GM18511 (cell line): Measurements from ENCODE around the gene GPD1.

Experiments used
- ATAC-seq: cut with Tn5 transposase; IDR thresholded peaks from one replicate; pipeline ENCODE4 v1.9.1; 2021; ENCODE audit warnings: mild to moderate bottlenecking, moderate library complexity; ENCODE audit not compliant: unreplicated experiment

GPD1 gene

DNA sequence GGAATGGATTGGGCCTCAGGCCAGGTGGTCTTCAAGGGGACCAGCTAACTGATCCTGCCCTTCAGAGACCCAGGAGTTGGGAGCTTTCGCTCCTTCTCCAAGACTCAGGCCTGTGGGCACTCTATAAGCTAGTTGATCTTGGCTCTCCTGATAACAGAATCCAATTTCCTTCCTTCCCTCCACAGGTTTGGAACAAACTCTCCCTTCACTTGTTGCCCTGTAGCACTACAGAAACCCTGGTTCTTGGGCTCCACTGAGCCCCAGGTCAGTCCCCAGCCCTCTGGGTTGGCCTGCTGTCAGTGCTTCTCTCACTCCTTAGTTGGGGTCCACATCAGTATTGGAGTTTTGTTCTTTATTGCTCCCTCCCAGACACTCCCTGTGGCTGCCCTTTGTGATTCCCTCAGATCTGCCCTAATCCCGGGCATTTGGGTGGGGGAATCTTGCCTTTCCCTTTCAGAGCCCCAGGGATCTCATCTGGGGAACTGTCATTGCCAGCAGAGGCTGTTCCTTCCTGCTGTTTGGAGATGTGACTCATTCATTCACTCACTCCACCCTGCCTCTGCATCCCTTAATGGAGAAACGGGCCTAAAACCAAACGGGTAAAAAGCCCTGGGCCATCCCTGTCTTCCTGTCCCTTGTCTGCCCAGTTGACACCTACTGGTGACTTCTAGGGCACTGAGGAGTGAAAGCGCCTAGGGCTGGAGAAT is 4.4 kb upstream of the GPD1 start:
- ATAC-seq: no peak

DNA sequence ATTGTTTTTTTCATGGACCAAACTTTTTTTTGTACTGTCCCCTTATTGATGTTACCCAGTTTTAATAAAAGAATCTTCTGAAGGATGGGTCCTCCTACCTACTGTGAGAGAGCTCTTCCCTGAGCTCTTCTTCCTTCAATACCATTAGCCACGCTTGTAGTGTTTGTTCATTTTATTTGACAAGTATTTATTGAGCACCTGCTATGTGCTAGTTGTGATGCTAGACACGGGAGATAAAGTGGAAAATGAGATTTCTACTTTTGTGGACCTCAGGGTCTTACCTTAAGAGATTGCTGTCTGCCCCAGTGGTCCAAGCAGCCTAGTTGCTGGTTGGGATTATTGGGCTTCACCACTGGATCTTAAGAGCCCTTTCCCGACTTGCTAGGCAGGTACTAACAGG is 3.2 kb upstream of the GPD1 start:
- no peak for ATAC-seq

DNA sequence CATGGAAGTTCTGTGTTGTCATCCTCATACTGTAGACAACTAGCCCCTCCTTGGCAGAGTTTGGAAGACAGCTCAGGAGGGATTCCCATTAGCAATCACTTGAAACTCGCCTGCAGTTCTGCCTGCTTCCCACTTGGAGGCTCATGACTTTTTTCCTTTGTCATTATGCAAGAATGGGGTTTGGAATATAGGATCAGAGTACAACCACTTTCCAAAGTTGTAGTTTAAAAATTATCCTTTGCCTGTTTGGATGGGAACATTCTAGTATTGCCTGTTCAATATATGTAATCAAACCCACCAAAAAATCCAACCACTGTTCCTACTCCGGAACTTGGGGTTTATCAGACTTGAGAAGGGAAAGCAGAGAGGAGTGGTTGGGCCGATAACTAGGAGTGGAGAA is 2.1 kb upstream of the GPD1 start:
- no peak for ATAC-seq

DNA sequence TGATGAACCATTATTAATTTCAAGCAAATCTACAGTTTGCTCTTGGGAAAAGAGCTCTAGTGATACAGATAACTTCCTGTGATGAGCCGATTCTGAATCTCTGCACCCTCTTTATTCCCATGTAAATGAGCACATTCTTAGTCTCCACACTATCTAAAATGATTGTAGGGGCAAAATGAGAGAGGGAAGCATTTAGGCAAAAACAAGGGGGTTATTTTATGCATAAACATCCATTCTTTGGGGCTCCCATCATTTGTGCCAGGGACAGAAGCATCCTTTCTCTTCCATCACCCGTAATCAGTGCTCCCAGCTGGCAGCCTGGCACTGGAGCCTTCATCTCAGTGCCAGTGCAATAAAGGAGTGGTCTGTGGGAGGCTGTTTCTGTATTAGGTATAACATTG is 1.7 kb upstream of the GPD1 start:
- no peak for ATAC-seq

DNA sequence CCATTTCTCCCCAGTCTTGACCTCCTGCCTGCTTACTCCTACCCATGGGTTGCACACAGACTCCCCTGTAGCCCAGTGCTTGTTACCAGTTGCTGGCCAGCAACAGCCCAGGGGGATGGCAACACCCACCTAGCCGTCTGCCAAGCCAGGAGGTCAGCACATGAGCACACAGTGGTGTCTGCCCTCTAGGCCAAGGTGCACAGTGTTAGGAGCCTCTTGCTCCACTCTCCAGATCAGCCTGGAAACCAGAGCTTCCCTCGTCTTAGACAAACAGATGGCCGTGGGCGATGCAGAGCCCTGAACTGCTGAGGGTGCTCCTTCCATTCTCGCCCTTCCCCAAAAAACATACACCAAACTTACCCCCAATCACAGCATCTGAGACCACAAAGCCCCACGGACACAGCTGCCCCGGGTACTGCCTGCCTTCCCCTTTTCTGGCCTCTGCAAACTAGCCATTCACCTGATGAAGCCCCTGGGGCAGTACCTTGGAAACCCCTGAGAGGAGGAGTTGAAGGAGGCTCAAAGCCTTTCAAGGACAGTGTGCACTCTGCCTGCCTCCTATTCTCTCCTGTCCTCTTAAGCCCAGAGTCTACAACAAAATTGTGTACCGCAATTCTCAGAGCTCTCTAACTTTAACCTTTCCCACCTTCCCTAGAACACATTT is 1.0 kb upstream of the GPD1 start:
- ATAC-seq: no peak

DNA sequence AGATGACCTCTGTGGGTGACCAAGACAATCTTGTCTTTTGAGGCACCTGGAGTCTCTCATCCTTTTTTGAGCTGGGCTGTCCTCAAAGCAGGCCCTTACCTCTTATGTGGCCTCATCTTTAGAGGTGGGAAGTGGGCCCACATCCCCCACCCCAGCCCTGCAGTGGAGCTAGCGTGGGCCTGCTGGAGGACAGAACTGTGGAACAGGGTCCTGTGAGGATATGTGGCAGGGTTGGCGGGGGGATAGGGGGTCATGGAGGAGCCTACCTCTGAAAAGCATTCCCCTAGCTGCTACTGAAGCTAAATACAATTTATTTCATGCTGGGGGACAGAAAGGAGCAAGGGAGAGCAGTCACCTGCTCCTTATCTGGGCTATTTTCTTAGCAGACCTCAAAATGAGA is 457 bp upstream of the GPD1 start:
- ATAC-seq: no peak

DNA sequence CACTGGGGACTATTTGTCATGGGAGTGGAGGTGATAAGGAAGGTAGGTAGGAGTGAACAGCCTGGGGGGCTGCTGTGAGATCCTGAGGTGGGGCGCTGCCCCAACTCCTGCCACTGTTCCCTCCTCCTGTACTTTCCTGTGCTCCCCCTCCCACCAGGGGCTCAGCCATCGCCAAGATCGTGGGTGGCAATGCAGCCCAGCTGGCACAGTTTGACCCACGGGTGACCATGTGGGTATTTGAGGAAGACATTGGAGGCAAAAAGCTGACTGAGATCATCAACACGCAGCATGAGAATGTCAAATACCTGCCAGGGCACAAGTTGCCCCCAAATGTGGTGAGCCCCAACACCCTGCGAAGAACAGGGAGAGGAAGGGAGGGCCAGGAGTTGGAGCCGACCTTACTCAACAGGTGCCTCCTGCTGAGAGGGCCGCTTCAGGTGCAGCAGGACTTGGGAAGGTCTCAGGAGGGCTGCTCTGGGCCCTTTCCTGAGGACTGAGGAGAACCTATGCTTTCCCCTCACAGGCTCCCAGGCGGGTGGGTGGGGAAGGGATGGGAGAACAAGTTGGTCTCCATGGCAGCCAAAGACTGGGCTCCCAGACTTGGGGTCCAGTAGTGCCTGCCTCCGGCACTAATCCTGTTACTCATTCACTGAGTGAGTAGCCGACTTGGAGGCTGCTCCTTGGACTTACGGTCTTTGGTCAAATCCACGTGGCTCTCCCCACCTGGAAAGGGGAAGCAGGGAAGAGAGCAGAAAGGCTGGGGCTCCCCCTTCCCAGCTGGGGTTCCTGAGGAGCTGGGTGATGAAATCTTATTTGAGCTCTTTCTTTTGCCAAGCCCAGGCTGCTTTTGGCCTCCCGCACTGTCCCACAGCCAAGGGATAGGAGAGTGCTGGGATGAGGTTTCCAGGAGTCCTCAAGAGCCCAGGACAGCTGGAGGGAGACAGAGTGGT is 884 bp downstream of the GPD1 start:
- no peak for ATAC-seq

DNA sequence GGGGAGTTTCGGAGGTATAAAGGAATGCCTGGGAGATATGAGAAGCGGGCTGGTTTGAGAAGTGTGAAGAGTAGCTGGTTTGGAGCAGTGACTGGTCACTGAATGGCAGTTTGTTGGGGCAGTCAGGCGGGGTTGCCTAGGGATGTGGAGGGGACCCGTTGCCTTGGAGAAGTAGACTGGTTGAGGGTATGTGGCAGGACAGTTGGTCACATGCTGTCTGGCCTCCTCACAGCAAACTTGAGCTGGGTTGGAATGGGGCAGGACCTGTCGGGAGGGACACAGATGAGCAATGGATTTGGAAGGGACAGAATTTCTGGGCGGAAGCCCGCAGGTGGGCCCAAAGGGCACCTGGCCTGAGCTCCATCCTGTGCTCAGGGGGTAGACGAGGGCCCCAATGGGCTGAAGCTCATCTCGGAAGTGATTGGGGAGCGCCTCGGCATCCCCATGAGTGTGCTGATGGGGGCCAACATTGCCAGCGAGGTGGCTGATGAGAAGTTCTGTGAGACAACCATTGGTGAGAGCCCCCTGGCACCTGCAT is 2.2 kb downstream of the GPD1 start:
- ATAC-seq: no peak

DNA sequence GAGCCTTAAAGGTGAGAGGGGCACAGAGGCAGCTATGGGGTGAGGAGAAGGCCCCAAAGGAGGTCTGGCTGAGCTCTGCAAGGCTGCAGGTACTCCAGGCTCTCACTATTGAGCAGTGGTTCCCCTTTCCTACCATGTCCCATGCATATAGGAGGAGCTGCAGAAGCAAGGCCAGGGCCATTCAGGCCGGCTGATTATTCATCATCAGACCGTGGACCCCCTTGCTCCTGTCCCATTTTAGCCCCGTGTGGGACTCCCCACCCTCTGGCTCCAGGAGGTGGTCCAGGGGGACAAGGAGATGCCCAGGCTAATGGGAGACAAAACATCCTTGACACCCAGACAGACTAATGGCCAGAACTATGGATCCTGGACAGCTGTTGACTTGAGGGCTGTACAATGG is 3.1 kb downstream of the GPD1 start:
- no peak for ATAC-seq

DNA sequence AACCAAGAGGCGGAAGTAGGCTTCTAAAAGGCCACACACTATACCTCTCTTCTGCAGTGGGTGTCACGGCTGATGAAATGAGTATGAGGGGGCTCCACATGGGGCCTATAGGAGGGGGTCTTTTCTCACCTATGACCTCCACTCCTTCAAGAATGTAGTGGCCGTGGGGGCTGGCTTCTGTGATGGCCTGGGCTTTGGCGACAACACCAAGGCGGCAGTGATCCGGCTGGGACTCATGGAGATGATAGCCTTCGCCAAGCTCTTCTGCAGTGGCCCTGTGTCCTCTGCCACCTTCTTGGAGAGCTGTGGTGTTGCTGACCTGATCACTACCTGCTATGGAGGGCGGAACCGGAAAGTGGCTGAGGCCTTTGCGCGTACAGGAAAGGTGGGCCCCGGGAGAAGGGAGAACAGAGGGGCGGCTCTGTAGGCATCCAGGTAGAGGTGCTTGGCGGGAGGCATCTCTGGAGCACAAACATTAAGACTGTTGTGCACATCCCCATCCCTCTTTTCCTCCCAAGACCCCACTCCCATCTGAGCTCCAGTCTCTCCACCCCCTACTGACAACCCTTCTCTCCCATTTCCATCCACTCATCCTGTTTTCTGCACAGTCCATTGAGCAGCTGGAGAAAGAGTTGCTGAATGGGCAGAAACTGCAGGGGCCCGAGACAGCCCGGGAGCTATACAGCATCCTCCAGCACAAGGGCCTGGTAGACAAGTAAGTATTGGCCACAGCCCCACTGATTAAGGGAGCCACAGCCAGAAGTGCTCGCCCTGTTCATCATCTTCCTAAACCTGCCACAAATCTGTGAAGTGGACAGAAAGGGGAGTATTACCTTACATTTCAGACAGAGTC is 3.8 kb downstream of the GPD1 start:
- no peak for ATAC-seq

DNA sequence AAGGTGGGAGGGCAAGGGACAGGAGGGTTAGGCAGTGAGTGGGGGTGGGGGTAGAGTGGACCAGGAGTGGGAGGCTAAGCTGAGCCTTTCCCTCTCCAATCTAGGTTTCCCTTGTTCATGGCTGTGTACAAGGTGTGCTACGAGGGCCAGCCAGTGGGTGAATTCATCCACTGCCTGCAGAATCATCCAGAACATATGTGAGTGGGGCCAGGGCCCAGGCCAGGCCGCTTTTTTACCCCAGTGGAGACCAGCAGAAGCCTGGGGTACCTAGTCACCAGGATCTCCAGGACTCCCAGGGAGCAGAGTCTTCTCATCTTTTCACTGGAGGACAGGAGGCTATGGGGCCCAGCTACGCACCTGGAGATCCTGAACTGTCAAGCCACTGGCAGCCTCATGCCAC is 5.5 kb downstream of the GPD1 start:
- no peak for ATAC-seq

DNA sequence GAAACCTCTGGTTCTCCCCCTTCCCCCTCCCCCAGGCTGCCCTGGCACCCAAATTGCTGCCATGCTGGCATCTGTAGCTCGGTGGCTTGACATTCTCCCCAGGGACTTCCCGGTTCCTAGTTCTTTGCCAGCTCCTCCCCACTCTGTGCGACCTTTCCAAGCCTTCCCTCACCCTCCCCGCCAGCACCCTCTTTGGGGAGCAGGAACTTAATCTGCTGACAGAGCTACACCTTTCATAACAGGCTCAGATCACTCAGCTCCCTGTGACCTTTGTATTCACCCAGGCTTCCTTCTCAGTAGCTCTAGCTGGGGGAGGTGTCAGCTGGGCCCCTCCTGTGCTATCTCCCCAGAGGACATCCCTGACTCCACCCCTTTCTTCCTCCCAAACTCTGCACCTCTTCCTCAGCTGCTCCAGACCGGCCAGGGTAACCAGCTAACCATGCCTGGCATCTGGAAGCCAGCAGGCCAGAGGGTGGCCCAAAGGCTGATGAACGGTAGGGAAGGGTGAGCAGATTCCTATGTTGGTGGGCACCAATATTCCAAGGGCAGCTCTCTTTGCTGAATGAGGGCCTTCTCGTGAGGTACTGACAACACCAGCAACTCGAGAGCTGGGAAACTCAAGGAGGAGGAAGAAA is 6.4 kb downstream of the GPD1 start:
- ATAC-seq: no peak

DNA sequence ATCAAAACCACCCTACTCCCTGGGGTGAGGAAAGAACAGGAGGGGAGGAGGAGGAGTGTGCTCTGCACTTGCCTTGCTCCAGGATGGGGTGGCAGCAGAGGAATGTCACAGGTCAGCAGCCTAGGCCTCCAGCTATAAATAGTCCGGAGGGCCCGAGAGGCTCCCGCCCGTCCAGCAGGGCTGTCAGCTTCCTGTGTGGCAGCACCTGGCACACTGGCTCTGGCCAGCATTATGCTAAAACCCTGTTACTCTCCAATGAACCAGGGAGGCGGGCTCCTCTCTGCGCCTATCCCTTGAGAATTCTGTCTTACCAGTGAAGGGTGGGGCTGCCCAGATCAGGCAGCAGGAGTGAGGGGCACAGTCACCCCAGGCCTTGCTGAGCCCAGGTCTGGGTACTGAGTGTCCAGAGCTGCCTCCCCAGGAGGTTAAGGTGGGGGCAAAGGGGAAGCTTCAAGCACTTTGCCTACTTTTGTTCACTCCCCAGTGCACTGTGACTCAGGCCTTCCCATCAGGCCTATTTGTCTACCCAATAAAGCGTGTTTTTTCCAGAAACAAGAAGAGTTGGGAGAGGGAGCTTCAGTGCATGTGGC is 7.0 kb downstream of the GPD1 start:
- ATAC-seq: peak; percentile 28

DNA sequence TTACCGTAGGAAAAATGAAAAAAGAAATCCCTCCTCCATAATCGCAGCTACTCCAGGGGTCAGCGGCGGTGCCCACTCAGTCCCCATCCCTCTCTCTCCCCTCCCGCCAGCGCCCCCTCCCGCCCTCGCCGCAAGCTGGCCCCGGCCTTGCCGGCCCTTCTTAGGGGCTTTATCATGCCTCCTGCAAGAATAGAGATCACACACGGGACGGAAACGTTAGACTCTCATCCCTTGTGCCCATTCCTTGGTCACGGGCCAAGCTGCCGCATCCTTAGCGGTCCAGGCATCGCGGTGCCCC is 7.5 kb downstream of the GPD1 start:
- ATAC-seq: peak; percentile 1

DNA sequence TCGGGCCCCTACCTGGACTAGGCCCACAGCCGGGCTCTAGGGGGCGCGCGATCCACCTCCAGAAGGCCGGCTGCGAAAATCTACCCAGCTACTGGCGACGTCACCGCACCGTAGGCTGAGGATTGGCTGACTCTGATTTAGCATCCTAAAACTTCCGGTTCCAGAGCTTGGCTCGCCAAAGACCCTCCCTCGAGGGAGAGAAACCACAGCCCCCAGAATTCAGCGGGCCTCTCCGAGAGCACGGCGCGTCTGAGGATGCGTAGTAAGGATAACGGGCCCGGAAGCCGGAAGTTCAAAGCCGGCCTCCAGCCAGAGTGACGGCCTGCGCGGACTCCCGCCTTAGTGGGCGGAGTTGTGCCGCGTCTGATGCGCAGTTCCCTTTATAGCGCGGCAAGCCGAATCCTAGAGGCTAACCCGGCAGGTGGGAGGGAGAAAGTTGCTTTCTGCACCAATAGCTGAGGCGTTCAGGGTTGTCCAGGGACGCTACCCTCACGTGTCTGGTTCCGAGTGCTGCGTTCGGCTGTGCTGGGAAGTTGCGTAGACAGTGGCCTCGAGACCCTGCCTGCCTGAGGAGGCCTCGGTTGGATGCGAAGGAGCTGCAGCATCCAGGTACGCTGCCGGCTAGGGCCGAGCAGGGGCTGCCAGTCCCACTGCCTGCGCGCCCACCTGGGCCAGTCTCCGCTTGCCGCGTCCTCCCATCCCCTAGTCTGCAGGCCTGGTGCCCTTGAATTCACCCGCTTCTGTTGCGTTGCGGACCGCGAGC is 8.1 kb downstream of the GPD1 start, which contains the start of gene COX14:
COX14 (plus strand) TSS at position 544 of the 763 bp plus-strand sequence. CDS start 7,808 bp downstream, outside the sequence.
- peak; percentile 81 for ATAC-seq

DNA sequence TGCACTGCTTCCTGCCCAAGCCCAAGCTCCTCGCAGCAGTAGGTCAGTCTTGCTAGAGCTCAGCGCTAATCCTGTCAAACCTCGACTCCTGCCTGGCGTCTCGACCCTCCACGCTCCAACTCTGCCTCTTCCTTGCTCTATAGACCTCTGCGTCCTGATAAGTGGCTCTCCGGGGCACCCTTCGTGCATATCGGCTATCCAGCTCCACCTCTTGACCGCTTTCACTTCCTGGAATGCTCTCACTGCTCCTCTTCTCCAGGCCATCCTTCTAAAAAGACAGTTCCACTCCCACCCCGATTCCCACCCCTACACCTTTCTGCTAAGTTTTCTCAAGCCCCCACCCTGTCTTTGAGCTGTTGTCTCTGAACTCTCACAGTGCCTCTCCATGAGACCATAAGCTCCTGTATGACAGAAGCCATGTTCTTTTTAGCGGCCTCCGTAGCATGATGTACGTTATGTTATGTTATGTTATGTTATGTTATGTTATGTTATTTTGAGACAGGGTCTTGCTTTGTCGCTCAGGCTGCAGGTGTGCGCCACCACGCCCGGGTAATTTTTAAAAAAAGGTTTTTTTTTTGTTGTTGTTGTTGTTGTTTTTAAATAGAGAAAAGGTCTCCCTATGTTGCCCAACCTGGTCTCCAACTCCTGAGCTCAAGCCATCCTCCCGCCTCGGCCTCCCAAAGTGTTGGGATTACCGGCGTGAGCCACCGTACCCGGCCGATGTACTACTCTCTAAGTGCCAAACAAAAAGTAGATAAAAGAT is 8.8 kb downstream of the GPD1 start:
- no peak for ATAC-seq

DNA sequence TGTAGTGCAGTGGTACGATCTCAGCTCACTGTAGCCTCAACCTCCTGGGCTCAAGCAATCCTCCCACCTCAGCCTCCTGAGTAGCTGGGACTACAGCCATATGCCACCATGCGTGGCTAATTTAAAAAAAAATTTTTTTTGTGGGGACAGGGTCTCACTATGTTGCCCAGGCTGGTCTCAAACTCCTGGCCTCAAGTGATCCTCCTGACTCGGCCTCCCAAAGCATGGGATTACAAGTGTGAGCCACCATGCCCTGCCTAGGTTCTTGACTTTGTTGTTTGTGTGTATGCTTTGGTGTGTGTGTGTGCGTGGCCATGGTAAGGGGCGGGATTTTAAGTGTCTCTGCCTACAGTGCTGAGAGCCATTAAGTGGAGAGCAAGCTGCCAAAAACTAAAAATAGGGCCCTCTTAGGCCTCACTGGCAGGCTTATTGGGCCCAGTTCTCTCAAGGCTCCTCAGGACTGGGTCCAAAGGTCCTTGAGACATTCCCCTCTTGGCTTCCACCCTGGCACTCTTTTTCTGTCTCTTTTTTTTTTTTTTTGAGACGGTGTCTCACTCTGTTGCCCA is 13.3 kb downstream of the GPD1 start:
- no peak for ATAC-seq

DNA sequence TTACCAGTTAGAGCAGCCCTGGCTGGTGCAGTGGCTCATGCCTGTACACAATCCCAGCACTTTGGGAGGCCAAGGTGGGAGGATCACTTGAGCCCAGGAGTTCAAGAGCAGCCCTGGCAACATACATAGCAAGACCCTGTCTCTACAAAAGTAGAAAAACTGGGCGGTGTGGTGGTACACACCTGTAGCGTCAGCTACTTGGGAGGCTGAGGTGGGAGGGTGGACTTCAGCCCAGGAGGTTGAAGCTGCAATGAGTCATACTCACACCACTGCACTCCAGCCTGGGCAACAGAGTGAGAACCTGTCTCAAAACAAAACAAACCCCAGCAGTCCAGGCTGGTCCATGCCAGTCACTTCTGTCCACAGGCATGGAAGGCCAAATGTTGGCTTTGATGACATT is 15.6 kb downstream of the GPD1 start:
- no peak for ATAC-seq
